ENCODE data around the gene AGAP1. TPM values are rescaled to one million over a fixed set of nuclear protein-coding genes. Genes with fewer than 3 reads are reported as not detected.

The AGAP1 gene
- total and polyA plus RNA-seq, 4 donors, result 2.0 to 8.5 (median 5.4) TPM

DNA sequence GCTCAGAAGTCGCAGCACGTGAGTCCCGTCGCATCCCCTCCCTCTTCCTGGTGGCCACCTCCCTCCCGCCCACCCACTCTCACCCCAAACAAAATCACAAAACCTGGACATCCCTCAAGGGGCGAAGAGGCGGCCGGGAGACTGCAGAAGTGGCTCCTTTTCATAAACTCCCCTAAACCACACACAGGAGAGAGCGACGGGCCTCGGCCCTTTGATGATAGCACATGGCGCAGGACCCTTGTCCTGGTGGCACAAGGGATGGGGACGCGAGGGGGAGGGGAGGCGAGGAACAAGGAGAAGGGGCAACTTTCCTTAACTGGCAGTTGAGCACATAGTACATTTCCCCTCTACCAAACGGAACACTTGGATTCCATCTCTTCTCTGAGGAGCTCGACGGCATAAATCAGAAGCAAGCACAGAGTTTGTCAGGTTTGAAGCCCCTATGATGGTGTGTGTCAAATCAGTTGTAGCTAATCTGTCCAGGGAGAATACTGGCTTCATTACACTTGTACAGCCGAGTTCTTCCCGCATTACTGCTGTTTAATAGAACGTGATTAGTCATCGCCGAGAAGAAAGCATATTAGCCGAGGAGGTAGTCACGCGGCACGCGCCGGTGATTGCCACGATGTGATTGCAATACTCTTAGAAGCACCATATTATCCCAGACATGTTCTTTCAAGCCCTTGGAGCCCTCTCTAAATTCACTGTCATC, 630.5 kb downstream of the AGAP1 start:
- no peak for DNase-seq (ENCODE audit: low spot score)
- Histone ChIP-seq H3K9ac (ENCODE audit: low read depth in 1 of 2, low read length in 2 of 2) (no peak overlapping the region), H3K36me3 (ENCODE audit: control insufficient read depth in 4 of 4, insufficient read depth in 3 of 4, low read depth in 1 of 4, low read length in 3 of 4) (peaks cover 0 to 9% (median 4%) of the 10 kb centered on the region in 4 donors), H3K4me3 (ENCODE audit: low read depth in 1 of 3, low read length in 3 of 3) (no peak overlapping the region), H3K9me3 (ENCODE audit: control insufficient read depth in 4 of 4, low read length in 3 of 4) (no peaks in the 10 kb centered on the region), H3K27me3 (ENCODE audit: control insufficient read depth in 4 of 4, insufficient read depth in 4 of 4, low read length in 3 of 4) (no peaks in the 10 kb centered on the region), H3K4me1 (ENCODE audit: control insufficient read depth in 4 of 4, insufficient read depth in 4 of 4, low read length in 3 of 4) (no peaks in the 10 kb centered on the region), H3K27ac (ENCODE audit: low read depth in 1 of 2, low read length in 2 of 2) (no peak overlapping the region)
- no peak for TF ChIP-seq RAD21 (IDR thresholded peaks at IDR 0.05)
- TF ChIP-seq, protein P1, sequence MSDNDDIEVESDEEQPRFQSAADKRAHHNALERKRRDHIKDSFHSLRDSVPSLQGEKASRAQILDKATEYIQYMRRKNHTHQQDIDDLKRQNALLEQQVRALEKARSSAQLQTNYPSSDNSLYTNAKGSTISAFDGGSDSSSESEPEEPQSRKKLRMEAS (IDR thresholded peaks at IDR 0.05), result no peak
- no peak for TF ChIP-seq HNF4A (conservative IDR thresholded peaks at IDR 0.05)
- TF ChIP-seq, protein P2, sequence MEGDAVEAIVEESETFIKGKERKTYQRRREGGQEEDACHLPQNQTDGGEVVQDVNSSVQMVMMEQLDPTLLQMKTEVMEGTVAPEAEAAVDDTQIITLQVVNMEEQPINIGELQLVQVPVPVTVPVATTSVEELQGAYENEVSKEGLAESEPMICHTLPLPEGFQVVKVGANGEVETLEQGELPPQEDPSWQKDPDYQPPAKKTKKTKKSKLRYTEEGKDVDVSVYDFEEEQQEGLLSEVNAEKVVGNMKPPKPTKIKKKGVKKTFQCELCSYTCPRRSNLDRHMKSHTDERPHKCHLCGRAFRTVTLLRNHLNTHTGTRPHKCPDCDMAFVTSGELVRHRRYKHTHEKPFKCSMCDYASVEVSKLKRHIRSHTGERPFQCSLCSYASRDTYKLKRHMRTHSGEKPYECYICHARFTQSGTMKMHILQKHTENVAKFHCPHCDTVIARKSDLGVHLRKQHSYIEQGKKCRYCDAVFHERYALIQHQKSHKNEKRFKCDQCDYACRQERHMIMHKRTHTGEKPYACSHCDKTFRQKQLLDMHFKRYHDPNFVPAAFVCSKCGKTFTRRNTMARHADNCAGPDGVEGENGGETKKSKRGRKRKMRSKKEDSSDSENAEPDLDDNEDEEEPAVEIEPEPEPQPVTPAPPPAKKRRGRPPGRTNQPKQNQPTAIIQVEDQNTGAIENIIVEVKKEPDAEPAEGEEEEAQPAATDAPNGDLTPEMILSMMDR (IDR thresholded peaks at IDR 0.05; ENCODE audit: low read depth, low read length, missing input control), result no peak
- TF ChIP-seq, protein P3, sequence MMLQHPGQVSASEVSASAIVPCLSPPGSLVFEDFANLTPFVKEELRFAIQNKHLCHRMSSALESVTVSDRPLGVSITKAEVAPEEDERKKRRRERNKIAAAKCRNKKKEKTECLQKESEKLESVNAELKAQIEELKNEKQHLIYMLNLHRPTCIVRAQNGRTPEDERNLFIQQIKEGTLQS (IDR thresholded peaks at IDR 0.05), result no peak
- TF ChIP-seq, protein P4, sequence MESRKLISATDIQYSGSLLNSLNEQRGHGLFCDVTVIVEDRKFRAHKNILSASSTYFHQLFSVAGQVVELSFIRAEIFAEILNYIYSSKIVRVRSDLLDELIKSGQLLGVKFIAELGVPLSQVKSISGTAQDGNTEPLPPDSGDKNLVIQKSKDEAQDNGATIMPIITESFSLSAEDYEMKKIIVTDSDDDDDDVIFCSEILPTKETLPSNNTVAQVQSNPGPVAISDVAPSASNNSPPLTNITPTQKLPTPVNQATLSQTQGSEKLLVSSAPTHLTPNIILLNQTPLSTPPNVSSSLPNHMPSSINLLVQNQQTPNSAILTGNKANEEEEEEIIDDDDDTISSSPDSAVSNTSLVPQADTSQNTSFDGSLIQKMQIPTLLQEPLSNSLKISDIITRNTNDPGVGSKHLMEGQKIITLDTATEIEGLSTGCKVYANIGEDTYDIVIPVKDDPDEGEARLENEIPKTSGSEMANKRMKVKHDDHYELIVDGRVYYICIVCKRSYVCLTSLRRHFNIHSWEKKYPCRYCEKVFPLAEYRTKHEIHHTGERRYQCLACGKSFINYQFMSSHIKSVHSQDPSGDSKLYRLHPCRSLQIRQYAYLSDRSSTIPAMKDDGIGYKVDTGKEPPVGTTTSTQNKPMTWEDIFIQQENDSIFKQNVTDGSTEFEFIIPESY (IDR thresholded peaks at IDR 0.05), result no peak
- no peak for TF ChIP-seq FOXA2 (IDR thresholded peaks at IDR 0.05)
- TF ChIP-seq GABPA (IDR thresholded peaks at IDR 0.05 in 1 of 2, conservative IDR thresholded peaks at IDR 0.05 in 1 of 2), result no peak
- TF ChIP-seq TAF1 (conservative IDR thresholded peaks at IDR 0.05), result no peak
- WGBS, result 94% methylated on average over 30 of the region's 30 CpGs

DNA sequence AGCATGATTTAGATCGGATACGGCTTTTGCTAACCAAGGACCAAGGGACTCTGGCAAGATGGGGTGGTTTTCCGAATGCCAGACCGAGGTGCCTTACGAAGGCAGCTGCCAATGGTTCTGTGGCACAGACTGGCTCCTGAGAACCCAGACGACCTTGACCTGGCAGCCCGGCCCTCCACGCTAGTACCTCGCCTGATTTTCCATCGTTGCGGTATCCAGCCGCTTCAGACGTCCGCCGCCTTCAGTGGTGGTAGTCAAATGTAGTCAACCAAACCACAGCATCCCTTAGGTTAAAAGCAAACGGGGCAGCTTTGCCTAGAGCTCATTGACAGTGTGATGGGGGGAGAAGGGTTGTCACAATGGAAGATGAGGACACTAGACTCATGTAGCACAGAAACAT, 631.7 kb downstream of the AGAP1 start:
- Histone ChIP-seq H3K4me3 (ENCODE audit: low read depth in 1 of 3, low read length in 3 of 3) (no peak overlapping the region), H3K4me1 (ENCODE audit: control insufficient read depth in 4 of 4, insufficient read depth in 4 of 4, low read length in 3 of 4) (no peaks in the 10 kb centered on the region), H3K9me3 (ENCODE audit: control insufficient read depth in 4 of 4, low read length in 3 of 4) (no peaks in the 10 kb centered on the region), H3K27me3 (ENCODE audit: control insufficient read depth in 4 of 4, insufficient read depth in 4 of 4, low read length in 3 of 4) (no peaks in the 10 kb centered on the region), H3K9ac (ENCODE audit: low read depth in 1 of 2, low read length in 2 of 2) (no peak overlapping the region), H3K27ac (ENCODE audit: low read depth in 1 of 2, low read length in 2 of 2) (no peak overlapping the region), H3K36me3 (ENCODE audit: control insufficient read depth in 4 of 4, insufficient read depth in 3 of 4, low read depth in 1 of 4, low read length in 3 of 4) (peaks cover 0 to 6% (median 3%) of the 10 kb centered on the region in 4 donors)
- WGBS, result 96% methylated on average over 16 of the region's 16 CpGs
- no peak for TF ChIP-seq EGR1 (IDR thresholded peaks at IDR 0.05; ENCODE audit: low read depth in 2 of 2)
- no peak for TF ChIP-seq YY1 (IDR thresholded peaks at IDR 0.05)
- TF ChIP-seq, protein P1 (IDR thresholded peaks at IDR 0.05), result no peak
- TF ChIP-seq HNF4A (conservative IDR thresholded peaks at IDR 0.05), result no peak
- no peak for TF ChIP-seq GABPA (IDR thresholded peaks at IDR 0.05 in 1 of 2, conservative IDR thresholded peaks at IDR 0.05 in 1 of 2)
- no peak for TF ChIP-seq RAD21 (IDR thresholded peaks at IDR 0.05)
- no peak for TF ChIP-seq NR2F2 (IDR thresholded peaks at IDR 0.05)
- TF ChIP-seq, protein P3 (IDR thresholded peaks at IDR 0.05), result no peak
- TF ChIP-seq, protein P5, sequence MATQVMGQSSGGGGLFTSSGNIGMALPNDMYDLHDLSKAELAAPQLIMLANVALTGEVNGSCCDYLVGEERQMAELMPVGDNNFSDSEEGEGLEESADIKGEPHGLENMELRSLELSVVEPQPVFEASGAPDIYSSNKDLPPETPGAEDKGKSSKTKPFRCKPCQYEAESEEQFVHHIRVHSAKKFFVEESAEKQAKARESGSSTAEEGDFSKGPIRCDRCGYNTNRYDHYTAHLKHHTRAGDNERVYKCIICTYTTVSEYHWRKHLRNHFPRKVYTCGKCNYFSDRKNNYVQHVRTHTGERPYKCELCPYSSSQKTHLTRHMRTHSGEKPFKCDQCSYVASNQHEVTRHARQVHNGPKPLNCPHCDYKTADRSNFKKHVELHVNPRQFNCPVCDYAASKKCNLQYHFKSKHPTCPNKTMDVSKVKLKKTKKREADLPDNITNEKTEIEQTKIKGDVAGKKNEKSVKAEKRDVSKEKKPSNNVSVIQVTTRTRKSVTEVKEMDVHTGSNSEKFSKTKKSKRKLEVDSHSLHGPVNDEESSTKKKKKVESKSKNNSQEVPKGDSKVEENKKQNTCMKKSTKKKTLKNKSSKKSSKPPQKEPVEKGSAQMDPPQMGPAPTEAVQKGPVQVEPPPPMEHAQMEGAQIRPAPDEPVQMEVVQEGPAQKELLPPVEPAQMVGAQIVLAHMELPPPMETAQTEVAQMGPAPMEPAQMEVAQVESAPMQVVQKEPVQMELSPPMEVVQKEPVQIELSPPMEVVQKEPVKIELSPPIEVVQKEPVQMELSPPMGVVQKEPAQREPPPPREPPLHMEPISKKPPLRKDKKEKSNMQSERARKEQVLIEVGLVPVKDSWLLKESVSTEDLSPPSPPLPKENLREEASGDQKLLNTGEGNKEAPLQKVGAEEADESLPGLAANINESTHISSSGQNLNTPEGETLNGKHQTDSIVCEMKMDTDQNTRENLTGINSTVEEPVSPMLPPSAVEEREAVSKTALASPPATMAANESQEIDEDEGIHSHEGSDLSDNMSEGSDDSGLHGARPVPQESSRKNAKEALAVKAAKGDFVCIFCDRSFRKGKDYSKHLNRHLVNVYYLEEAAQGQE (IDR thresholded peaks at IDR 0.05), result no peak
- TF ChIP-seq, protein P2 (IDR thresholded peaks at IDR 0.05; ENCODE audit: low read depth, low read length, missing input control), result no peak
- no peak for TF ChIP-seq FOXA2 (IDR thresholded peaks at IDR 0.05)
- no peak for TF ChIP-seq FOXA1 (IDR thresholded peaks at IDR 0.05)
- TF ChIP-seq SP1 (IDR thresholded peaks at IDR 0.05), result no peak
- TF ChIP-seq TAF1 (conservative IDR thresholded peaks at IDR 0.05), result no peak
- TF ChIP-seq, protein P4 (IDR thresholded peaks at IDR 0.05), result no peak
- TF ChIP-seq RXRA (IDR thresholded peaks at IDR 0.05), result no peak
- TF ChIP-seq JUND (IDR thresholded peaks at IDR 0.05), result no peak
- no peak for DNase-seq (ENCODE audit: low spot score)

Data from liver (tissue), 9 donors.